ENCODE data around the gene VSIG10L.

DNA sequence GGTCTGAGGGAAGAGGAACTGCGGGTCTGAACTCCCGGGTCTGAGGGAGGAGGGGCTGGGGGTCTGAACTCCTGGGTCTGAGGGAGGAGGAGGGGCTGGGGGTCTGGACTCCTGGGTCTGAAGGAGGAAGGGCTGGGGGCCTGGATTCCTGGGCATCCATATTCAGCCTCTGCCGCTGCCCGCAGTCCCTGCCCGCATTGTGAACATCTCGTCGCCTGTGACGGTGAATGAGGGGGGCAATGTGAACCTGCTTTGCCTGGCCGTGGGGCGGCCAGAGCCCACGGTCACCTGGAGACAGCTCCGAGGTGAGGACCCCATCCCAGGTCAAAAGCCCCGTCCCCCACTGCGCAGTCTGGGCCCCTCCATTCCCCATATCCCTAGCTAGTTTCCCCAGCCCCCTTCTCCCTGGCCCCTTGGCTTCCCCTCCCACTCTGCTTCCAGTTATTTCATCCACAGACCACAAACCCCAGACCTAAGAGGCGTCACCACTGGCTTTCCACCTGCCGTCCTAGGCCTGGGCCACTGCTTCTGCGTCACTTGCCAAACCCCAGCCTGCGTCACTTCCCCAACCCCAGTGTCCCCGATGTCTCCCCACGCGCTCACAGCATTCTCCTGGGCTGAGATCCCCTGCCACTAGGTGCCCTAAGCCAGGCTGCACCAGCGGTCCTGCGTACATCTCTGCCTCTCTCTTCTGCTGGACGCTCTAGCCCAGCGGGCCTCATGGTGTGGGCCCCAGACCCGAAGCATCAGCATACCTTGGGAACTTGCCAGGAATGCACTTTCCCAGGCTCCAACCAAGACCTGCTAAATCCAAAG lies 16.6 kb downstream of the VSIG10L start:
- TF ChIP-seq, protein P1, sequence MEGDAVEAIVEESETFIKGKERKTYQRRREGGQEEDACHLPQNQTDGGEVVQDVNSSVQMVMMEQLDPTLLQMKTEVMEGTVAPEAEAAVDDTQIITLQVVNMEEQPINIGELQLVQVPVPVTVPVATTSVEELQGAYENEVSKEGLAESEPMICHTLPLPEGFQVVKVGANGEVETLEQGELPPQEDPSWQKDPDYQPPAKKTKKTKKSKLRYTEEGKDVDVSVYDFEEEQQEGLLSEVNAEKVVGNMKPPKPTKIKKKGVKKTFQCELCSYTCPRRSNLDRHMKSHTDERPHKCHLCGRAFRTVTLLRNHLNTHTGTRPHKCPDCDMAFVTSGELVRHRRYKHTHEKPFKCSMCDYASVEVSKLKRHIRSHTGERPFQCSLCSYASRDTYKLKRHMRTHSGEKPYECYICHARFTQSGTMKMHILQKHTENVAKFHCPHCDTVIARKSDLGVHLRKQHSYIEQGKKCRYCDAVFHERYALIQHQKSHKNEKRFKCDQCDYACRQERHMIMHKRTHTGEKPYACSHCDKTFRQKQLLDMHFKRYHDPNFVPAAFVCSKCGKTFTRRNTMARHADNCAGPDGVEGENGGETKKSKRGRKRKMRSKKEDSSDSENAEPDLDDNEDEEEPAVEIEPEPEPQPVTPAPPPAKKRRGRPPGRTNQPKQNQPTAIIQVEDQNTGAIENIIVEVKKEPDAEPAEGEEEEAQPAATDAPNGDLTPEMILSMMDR (IDR thresholded peaks at IDR 0.05), result no peak
- TF ChIP-seq POLR2A (IDR thresholded peaks at IDR 0.05), result no peak
